A549 treated with AZD9567 at 1 μM for 4 hours (cell line): ENCODE measurements around the gene FARP2. TPM values are rescaled to one million over a fixed set of nuclear protein-coding genes. Genes with fewer than 3 reads are reported as not detected.

ENCODE experiments used
- total RNA-seq: library from RNA; stranded (reverse); fragments of 200-300 nt; extraction: Qiagen RNA extraction; gene quantifications from 5 replicates; pipeline ENCODE4 v1.2.3, GENCODE V29; 2022; ENCODE audit not compliant: insufficient read depth

The FARP2 gene
- total RNA-seq, result 27.8 to 43.6 TPM (median 34.0 TPM) in 5 replicates

GRCh38 chr2:241355983-241356870 is at the start of gene FARP2:
TSS of gene FARP2 (plus strand) at chr2:241356285. CDS start at chr2:241373108, 16,823 bp downstream.

GRCh38 chr2:241315093-241315878 is 40.8 kb upstream of the FARP2 start, which contains the start of gene HDLBP:
TSS of gene HDLBP (minus strand) at chr2:241315672. CDS start at chr2:241266869, 48,803 bp downstream.

GRCh38 chr2:241315879-241316631 is 40.0 kb upstream of the FARP2 start, which contains the start of gene SEPTIN2:
TSS of gene SEPTIN2 (plus strand) at chr2:241315925. CDS start at chr2:241324233, 8,308 bp downstream.

GRCh38 chr2:241508240-241509154 is 152.4 kb downstream of the FARP2 start, which contains the start of gene STK25:
TSS of gene STK25 (minus strand) at chr2:241508584. CDS start at chr2:241508035, 549 bp downstream.

Other genes with a start within 250 kb of the FARP2 start
- 7.0 to 10.4 TPM (median 8.6 TPM) in 5 replicates for gene PASK, start 206.8 kb upstream of the FARP2 start, total RNA-seq
- 59.2 to 70.8 TPM (median 60.9 TPM) in 5 replicates for gene PPP1R7, start 205.8 kb upstream of the FARP2 start, total RNA-seq
- gene ANO7, start 167.6 kb upstream of the FARP2 start, total RNA-seq, result 1.7 to 3.7 TPM (median 2.1 TPM) in 5 replicates
- 247 to 346 TPM (median 255 TPM) in 5 replicates for gene HDLBP, start 40.6 kb upstream of the FARP2 start, total RNA-seq
- gene SEPTIN2, start 40.4 kb upstream of the FARP2 start, total RNA-seq, result 231 to 368 TPM (median 273 TPM) in 5 replicates
- 108 to 151 TPM (median 116 TPM) in 5 replicates for gene STK25, start 152.3 kb downstream of the FARP2 start, total RNA-seq
- 27.3 to 40.9 TPM (median 38.7 TPM) in 5 replicates for gene BOK, start 202.5 kb downstream of the FARP2 start, total RNA-seq